Measurements from ENCODE around the gene CLASRP. TPM values are rescaled to one million over a fixed set of nuclear protein-coding genes. Genes with fewer than 3 reads are reported as not detected.
"Not testable (repeated sequence)": the region's sequence is repeated elsewhere in the genome, so short reads cannot be mapped to it uniquely, and the experiment has no call there.

The CLASRP gene
- total RNA-seq, 2 donors from 2014 or later, result 110 to 138 TPM

GRCh38 chr19:45099467-45100191, 60.8 kb downstream of the CLASRP start:
- no peak for DNase-seq
- no peak overlapping the region for H3K4me3 Mint-ChIP-seq
- no peak for ATAC-seq (replicated peaks in 1 of 2)
- H3K9me3 Mint-ChIP-seq, result no peaks in the 10 kb centered on the region
- no peak overlapping the region for H3K27ac Mint-ChIP-seq
- no peaks in the 10 kb centered on the region for H3K36me3 Mint-ChIP-seq (ENCODE audit: insufficient read depth in 2 of 2)
- H3K4me1 Mint-ChIP-seq (ENCODE audit: low read depth), result peaks cover 62% of the 10 kb centered on the region
- H3K27me3 Mint-ChIP-seq (ENCODE audit: low read depth), result no peaks in the 10 kb centered on the region

- Mint-ChIP-seq H3K27ac (no peak overlapping the region), H3K4me3 (no peak overlapping the region), H3K36me3 (ENCODE audit: insufficient read depth in 2 of 2) (no peaks in the 10 kb centered on the region), H3K4me1 (ENCODE audit: low read depth) (peaks cover 63% of the 10 kb centered on the region), H3K9me3 (no peaks in the 10 kb centered on the region), H3K27me3 (ENCODE audit: low read depth) (no peaks in the 10 kb centered on the region)
- no peak for DNase-seq
- ATAC-seq (replicated peaks in 1 of 2), result no peak
Observed at GRCh38 chr19:45100201-45100600, 61.4 kb downstream of the CLASRP start.

- H3K9me3 Mint-ChIP-seq, result no peaks in the 10 kb centered on the region
- peaks cover 65% of the 10 kb centered on the region for H3K4me1 Mint-ChIP-seq (ENCODE audit: low read depth)
- H3K27me3 Mint-ChIP-seq (ENCODE audit: low read depth), result no peaks in the 10 kb centered on the region
- ATAC-seq (replicated peaks in 1 of 2) (no peak), DNase-seq (no peak)
- no peak overlapping the region for H3K4me3 Mint-ChIP-seq
- H3K27ac Mint-ChIP-seq, result no peak overlapping the region
- H3K36me3 Mint-ChIP-seq (ENCODE audit: insufficient read depth in 2 of 2), result no peaks in the 10 kb centered on the region
Observed at GRCh38 chr19:45100846-45101252, 62.0 kb downstream of the CLASRP start.

- DNase-seq, result no peak
- Mint-ChIP-seq H3K4me1 (ENCODE audit: low read depth) (peaks cover 56% of the 10 kb centered on the region), H3K27me3 (ENCODE audit: low read depth) (no peaks in the 10 kb centered on the region), H3K27ac (no peak overlapping the region), H3K4me3 (no peak overlapping the region), H3K36me3 (ENCODE audit: insufficient read depth in 2 of 2) (no peaks in the 10 kb centered on the region), H3K9me3 (no peaks in the 10 kb centered on the region)
- ATAC-seq (replicated peaks in 1 of 2), result no peak
Observed at GRCh38 chr19:45101806-45102205, 63.0 kb downstream of the CLASRP start.

GRCh38 chr19:45102481-45102880, 63.6 kb downstream of the CLASRP start:
- Mint-ChIP-seq H3K4me3 (no peak overlapping the region), H3K4me1 (ENCODE audit: low read depth) (peaks cover 50% of the 10 kb centered on the region), H3K27ac (no peak overlapping the region), H3K36me3 (ENCODE audit: insufficient read depth in 2 of 2) (no peaks in the 10 kb centered on the region), H3K27me3 (ENCODE audit: low read depth) (no peaks in the 10 kb centered on the region), H3K9me3 (no peaks in the 10 kb centered on the region)
- DNase-seq, result no peak
- no peak for ATAC-seq (replicated peaks in 1 of 2)

DNA sequence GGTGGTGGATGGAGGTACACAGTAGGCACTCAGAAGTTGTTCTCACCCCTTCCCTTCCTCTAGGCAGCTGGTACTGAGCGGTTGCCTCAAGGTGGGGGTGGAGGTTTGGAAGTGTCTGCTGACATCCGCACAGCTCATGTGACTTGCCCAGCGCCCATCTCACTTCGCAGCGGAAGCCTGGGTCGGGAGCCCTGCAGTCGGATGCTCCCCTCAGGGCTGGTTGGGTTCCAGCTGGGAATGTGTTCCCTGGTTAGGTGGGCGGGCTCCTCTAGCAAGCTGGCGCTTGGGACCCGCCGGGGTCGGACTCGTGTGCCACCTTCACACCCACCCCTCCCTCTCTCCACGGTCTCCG, 64.3 kb downstream of the CLASRP start:
- peak in 1 of 2 donors; percentile 33 for DNase-seq
- peak overlapping the region; percentile 45 to 50 for H3K4me3 Mint-ChIP-seq
- ATAC-seq (replicated peaks in 1 of 2), result peak; percentile 59 to 78
- H3K27me3 Mint-ChIP-seq (ENCODE audit: low read depth), result no peaks in the 10 kb centered on the region
- H3K36me3 Mint-ChIP-seq (ENCODE audit: insufficient read depth in 2 of 2), result no peaks in the 10 kb centered on the region
- H3K9me3 Mint-ChIP-seq, result no peaks in the 10 kb centered on the region
- peak overlapping the region; percentile 43 for H3K27ac Mint-ChIP-seq
- H3K4me1 Mint-ChIP-seq (ENCODE audit: low read depth), result peaks cover 43% of the 10 kb centered on the region

DNA sequence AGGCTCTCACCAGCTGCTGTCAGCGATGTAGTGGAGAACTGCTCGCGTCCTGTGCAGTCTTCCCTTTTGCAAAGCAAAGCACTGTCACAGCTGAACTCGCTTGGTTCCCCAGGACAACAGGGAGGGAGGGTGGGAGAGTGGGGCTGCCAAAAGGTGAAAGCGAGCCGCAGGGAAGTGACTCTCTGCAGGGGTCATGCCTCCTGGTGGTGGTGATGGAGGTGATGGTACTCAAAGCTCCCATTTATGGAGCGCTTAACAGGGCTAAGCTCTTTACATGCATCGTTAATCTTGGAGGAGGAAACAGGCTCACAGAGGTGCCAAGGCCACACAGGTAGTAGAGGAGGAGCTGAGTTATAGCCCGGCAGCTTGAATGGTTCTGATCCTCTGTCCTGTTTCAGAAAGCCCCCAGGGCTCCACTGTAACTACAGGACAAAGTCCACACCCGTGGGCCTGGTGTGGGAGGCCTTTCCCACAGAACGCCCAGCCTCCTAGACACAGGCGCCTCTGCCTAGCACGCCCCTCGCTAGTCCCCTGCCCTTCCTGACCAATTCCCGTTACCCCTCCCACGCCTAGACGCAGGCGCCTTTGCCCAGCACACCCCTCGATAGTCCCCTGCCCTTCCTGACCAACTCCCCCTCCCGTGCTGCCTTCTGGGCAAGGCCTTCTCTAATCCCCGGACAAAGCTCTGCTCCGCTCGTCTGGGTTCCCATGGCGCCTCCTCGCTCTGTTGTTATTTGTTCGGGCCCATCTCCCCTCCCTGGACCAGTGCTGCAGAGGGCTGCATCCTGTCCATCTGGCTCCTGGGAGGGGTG, 64.9 kb downstream of the CLASRP start:
- no peak overlapping the region for H3K27ac Mint-ChIP-seq
- H3K4me1 Mint-ChIP-seq (ENCODE audit: low read depth), result peaks cover 43% of the 10 kb centered on the region
- no peaks in the 10 kb centered on the region for H3K36me3 Mint-ChIP-seq (ENCODE audit: insufficient read depth in 2 of 2)
- H3K9me3 Mint-ChIP-seq, result no peaks in the 10 kb centered on the region
- no peak for DNase-seq
- peak; percentile 6 to 9 for ATAC-seq (replicated peaks in 1 of 2)
- no peaks in the 10 kb centered on the region for H3K27me3 Mint-ChIP-seq (ENCODE audit: low read depth)
- peak overlapping the region in 1 of 2 donors; percentile 56 for H3K4me3 Mint-ChIP-seq

DNA sequence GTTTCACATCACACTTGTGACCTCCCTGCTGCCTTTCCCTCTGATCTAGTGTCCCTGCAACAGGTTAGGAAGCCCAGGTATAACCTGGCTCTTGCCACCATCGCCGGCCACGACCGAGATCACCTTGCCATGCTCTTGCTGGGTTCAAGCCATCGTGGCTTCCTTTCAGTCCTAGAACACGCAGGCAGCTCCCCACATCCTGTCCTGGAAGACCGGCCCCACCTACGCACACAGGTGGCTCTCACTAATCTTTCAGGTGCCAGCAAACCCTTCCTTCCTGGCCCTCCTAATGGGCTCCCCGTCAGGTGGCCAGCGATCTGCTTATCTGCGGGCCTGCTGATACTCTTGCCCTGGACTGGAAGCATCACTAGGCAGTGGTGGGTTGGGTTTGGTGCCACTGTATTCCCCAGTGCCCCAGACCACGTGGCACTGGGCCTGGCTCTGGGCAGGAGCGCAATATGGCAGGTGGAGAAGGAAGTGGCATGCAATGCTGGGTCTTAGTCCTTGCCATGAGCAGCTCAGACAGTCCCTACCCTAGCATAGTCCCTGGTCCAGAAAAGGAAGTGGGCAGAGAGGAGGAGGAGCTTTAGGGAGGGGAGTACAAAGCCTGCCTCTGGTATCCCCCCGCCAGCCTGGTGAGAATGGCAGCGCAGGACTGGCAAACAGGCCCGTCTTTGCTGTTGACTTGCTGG, 66.0 kb downstream of the CLASRP start:
- peak overlapping the region; percentile 41 to 67 for H3K4me3 Mint-ChIP-seq
- H3K9me3 Mint-ChIP-seq, result no peaks in the 10 kb centered on the region
- peak overlapping the region; percentile 72 for H3K27ac Mint-ChIP-seq
- H3K36me3 Mint-ChIP-seq (ENCODE audit: insufficient read depth in 2 of 2), result no peaks in the 10 kb centered on the region
- no peaks in the 10 kb centered on the region for H3K27me3 Mint-ChIP-seq (ENCODE audit: low read depth)
- no peak for DNase-seq
- peak; percentile 19 to 30 for ATAC-seq (replicated peaks in 1 of 2)
- H3K4me1 Mint-ChIP-seq (ENCODE audit: low read depth), result peaks cover 46% of the 10 kb centered on the region

DNA sequence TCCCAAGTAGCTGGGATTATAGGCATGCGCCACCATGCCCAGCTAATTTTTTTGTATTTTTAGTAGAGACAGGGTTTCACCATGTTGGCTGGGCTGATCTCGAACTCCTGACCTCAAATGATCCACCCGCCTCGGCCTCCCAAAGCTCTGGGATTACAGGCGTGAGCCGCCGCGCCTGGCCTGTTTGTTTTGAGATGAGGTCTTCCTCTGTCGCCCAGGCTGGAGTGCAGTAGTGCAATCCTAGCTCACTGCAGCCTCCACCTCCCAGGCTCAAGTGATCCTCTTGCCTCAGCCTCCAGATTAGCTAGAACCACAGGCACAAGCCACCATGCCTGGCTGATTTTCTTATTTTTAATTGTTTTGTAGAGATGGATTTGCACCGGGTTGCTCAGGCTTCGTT, 67.5 kb downstream of the CLASRP start:
- H3K4me1 Mint-ChIP-seq (ENCODE audit: low read depth), result peaks cover 50% of the 10 kb centered on the region
- H3K9me3 Mint-ChIP-seq; H3K27ac Mint-ChIP-seq; H3K4me3 Mint-ChIP-seq; H3K36me3 Mint-ChIP-seq (ENCODE audit: insufficient read depth in 2 of 2); H3K27me3 Mint-ChIP-seq (ENCODE audit: low read depth); ATAC-seq (replicated peaks in 1 of 2); DNase-seq: not testable (repeated sequence)

- H3K4me1 Mint-ChIP-seq (ENCODE audit: low read depth), result peaks cover 45% of the 10 kb centered on the region
- no peak for ATAC-seq (replicated peaks in 1 of 2)
- no peaks in the 10 kb centered on the region for H3K9me3 Mint-ChIP-seq
- H3K36me3 Mint-ChIP-seq (ENCODE audit: insufficient read depth in 2 of 2), result no peaks in the 10 kb centered on the region
- H3K27ac Mint-ChIP-seq, result no peak overlapping the region
- DNase-seq, result no peak
- no peak overlapping the region for H3K4me3 Mint-ChIP-seq
- no peaks in the 10 kb centered on the region for H3K27me3 Mint-ChIP-seq (ENCODE audit: low read depth)
Observed at GRCh38 chr19:45107621-45108150, 68.8 kb downstream of the CLASRP start.

DNA sequence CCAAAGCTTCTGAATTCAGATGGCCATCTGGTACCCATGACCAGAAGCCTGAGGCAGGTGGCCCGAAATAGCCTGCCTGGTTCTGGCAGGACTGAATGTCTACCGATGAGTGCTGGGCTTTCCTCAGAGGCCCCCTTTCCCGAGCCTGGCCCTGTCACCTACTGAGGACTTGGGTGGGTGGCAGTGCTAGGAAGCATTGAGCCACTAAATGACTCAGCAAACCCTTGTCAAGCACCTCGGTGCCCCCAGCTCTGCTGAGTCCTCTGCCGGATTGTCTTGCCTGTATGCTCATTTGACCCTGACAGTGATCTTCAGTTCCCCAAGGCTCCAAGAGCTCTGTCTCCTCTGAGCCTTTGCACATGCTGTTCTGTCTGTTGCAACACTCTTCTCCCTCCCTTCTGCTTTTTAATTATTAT, 72.0 kb downstream of the CLASRP start:
- Mint-ChIP-seq H3K27me3 (ENCODE audit: low read depth) (no peaks in the 10 kb centered on the region), H3K36me3 (ENCODE audit: insufficient read depth in 2 of 2) (no peaks in the 10 kb centered on the region), H3K4me1 (ENCODE audit: low read depth) (peaks cover 27% of the 10 kb centered on the region), H3K4me3 (no peak overlapping the region), H3K9me3 (no peaks in the 10 kb centered on the region), H3K27ac (no peak overlapping the region)
- ATAC-seq (replicated peaks in 1 of 2) (peak; percentile 71 to 79), DNase-seq (no peak)

GRCh38 chr19:45112111-45112827, 73.4 kb downstream of the CLASRP start:
- ATAC-seq (replicated peaks in 1 of 2), result no peak
- H3K27ac Mint-ChIP-seq, result no peak overlapping the region

More at GRCh38 chr19:45112111-45112827, 73.4 kb downstream of the CLASRP start:
- DNase-seq, result no peak
- H3K36me3 Mint-ChIP-seq (ENCODE audit: insufficient read depth in 2 of 2), result no peaks in the 10 kb centered on the region
- H3K27me3 Mint-ChIP-seq (ENCODE audit: low read depth), result no peaks in the 10 kb centered on the region
- H3K4me3 Mint-ChIP-seq, result no peak overlapping the region
- H3K9me3 Mint-ChIP-seq, result no peaks in the 10 kb centered on the region
- H3K4me1 Mint-ChIP-seq (ENCODE audit: low read depth), result peaks cover 42% of the 10 kb centered on the region

Measured in activated T-cell treated with anti-CD3 and anti-CD28 coated beads, Interleukin-2, amount 50 U/mL, for 72 hours (primary cell).